ENCODE measurements around the gene RBL2.
A peak's percentile ranks its signal among the peaks of the same experiment; 100 is the strongest.

Gene RBL2

GRCh38 chr16:53456625-53457024 lies 22.4 kb downstream of the RBL2 start:
- Histone ChIP-seq H4K20me1 (ENCODE audit: insufficient read depth) (no peaks in the 10 kb centered on the region), H3K27ac (peak overlapping the region; percentile 32; the same call in 1 of the 2 replicates), H3K9ac (no peak overlapping the region), H3K4me3 (IDR thresholded peaks at IDR 0.05; ENCODE audit: insufficient read depth, low read depth, low read length) (no peak overlapping the region), H3K79me2 (ENCODE audit: insufficient read depth, low read depth) (no peaks in the 10 kb centered on the region), H3K36me3 (ENCODE audit: insufficient read depth) (no peaks in the 10 kb centered on the region; the same call in 1 of the 2 replicates), H3K4me1 (ENCODE audit: low read depth, poor library complexity, severe bottlenecking) (peaks cover 45% of the 10 kb centered on the region), H3K4me2 (peak overlapping the region; percentile 63; the same call in 1 of the 2 replicates), H3K27me3 (ENCODE audit: insufficient read depth, low read depth) (no peaks in the 10 kb centered on the region), H2AFZ (ENCODE audit: low read depth) (no peak overlapping the region)
- TF ChIP-seq CTCF (conservative IDR thresholded peaks at IDR 0.05; ENCODE audit: low read depth, low read length) = no peak

GRCh38 chr16:53457670-53458069 lies 23.4 kb downstream of the RBL2 start:
- no peaks in the 10 kb centered on the region for H4K20me1 ChIP-seq (ENCODE audit: insufficient read depth)
- peaks cover 45% of the 10 kb centered on the region for H3K4me1 ChIP-seq (ENCODE audit: low read depth, poor library complexity, severe bottlenecking)
- no peak overlapping the region; the same call in 1 of the 2 replicates for H2AFZ ChIP-seq (ENCODE audit: low read depth)
- H3K27me3 ChIP-seq (ENCODE audit: insufficient read depth, low read depth) = no peaks in the 10 kb centered on the region
- no peak overlapping the region for H3K9ac ChIP-seq
- H3K36me3 ChIP-seq (ENCODE audit: insufficient read depth) = no peaks in the 10 kb centered on the region; the same call in 1 of the 2 replicates
- H3K4me2 ChIP-seq = peak overlapping the region; percentile 67
- H3K27ac ChIP-seq = peak overlapping the region; percentile 56; the same call in 1 of the 2 replicates
- H3K4me3 ChIP-seq (IDR thresholded peaks at IDR 0.05; ENCODE audit: insufficient read depth, low read depth, low read length) = no peak overlapping the region
- TF ChIP-seq CTCF (conservative IDR thresholded peaks at IDR 0.05; ENCODE audit: low read depth, low read length) = no peak
- H3K79me2 ChIP-seq (ENCODE audit: insufficient read depth, low read depth) = no peaks in the 10 kb centered on the region

GRCh38 chr16:53458635-53459034 lies 24.4 kb downstream of the RBL2 start:
- no peaks in the 10 kb centered on the region; the same call in 1 of the 2 replicates for H3K36me3 ChIP-seq (ENCODE audit: insufficient read depth)

GRCh38 chr16:53465606-53466280 lies 31.5 kb downstream of the RBL2 start:
- no peak overlapping the region for H3K4me2 ChIP-seq
- no peak overlapping the region for H3K27ac ChIP-seq
- no peaks in the 10 kb centered on the region for H3K79me2 ChIP-seq (ENCODE audit: insufficient read depth, low read depth)
- no peak overlapping the region for H3K4me3 ChIP-seq (IDR thresholded peaks at IDR 0.05; ENCODE audit: insufficient read depth, low read depth, low read length)
- TF ChIP-seq CTCF (conservative IDR thresholded peaks at IDR 0.05; ENCODE audit: low read depth, low read length) = no peak
- H3K27me3 ChIP-seq (ENCODE audit: insufficient read depth, low read depth) = no peaks in the 10 kb centered on the region
- H4K20me1 ChIP-seq (ENCODE audit: insufficient read depth) = no peaks in the 10 kb centered on the region
- H3K9ac ChIP-seq = no peak overlapping the region
- H2AFZ ChIP-seq (ENCODE audit: low read depth) = no peak overlapping the region
- H3K4me1 ChIP-seq (ENCODE audit: low read depth, poor library complexity, severe bottlenecking) = no peaks in the 10 kb centered on the region
- no peaks in the 10 kb centered on the region for H3K36me3 ChIP-seq (ENCODE audit: insufficient read depth)

More at GRCh38 chr16:53458635-53459034, 24.4 kb downstream of the RBL2 start:
- Histone ChIP-seq H3K4me2 (peak overlapping the region; percentile 67), H3K27ac (no peak overlapping the region), H3K4me3 (IDR thresholded peaks at IDR 0.05; ENCODE audit: insufficient read depth, low read depth, low read length) (no peak overlapping the region), H3K9ac (no peak overlapping the region), H4K20me1 (ENCODE audit: insufficient read depth) (no peaks in the 10 kb centered on the region), H2AFZ (ENCODE audit: low read depth) (no peak overlapping the region), H3K79me2 (ENCODE audit: insufficient read depth, low read depth) (no peaks in the 10 kb centered on the region), H3K27me3 (ENCODE audit: insufficient read depth, low read depth) (no peaks in the 10 kb centered on the region), H3K4me1 (ENCODE audit: low read depth, poor library complexity, severe bottlenecking) (peaks cover 45% of the 10 kb centered on the region)
- no peak for TF ChIP-seq CTCF (conservative IDR thresholded peaks at IDR 0.05; ENCODE audit: low read depth, low read length)

All from KMS-11 (cell line).